Measurements from ENCODE around the gene IGLL5. TPM values are rescaled to one million over a fixed set of nuclear protein-coding genes. Genes with fewer than 3 reads are reported as not detected.
"Not testable (repeated sequence)": the region's sequence is repeated elsewhere in the genome, so short reads cannot be mapped to it uniquely, and the experiment has no call there.

Gene IGLL5
- total RNA-seq, 1 donor from 2014 or later, result not detected

- DNase-seq (ENCODE audit: low read depth in 2 of 2), result peak; percentile 65 to 72
Observed at GRCh38 chr22:22884010-22884887, 3.4 kb upstream of the IGLL5 start.

GRCh38 chr22:22884888-22885840, 2.5 kb upstream of the IGLL5 start:
- no peak for DNase-seq (ENCODE audit: low read depth in 2 of 2)

GRCh38 chr22:22886546-22886945, 1.1 kb upstream of the IGLL5 start:
- no peak for DNase-seq (ENCODE audit: low read depth in 2 of 2)

- no peak for DNase-seq (ENCODE audit: low read depth in 2 of 2)
Observed at GRCh38 chr22:22888571-22889353, 1.1 kb downstream of the IGLL5 start.

- DNase-seq (ENCODE audit: low read depth in 2 of 2), result no peak
Observed at GRCh38 chr22:22890085-22890484, 2.5 kb downstream of the IGLL5 start.

GRCh38 chr22:22891139-22891621, 3.6 kb downstream of the IGLL5 start:
- DNase-seq (ENCODE audit: low read depth in 2 of 2), result no peak

- no peak for DNase-seq (ENCODE audit: low read depth in 2 of 2)
Observed at GRCh38 chr22:22892096-22893052, 4.8 kb downstream of the IGLL5 start.

- no peak for DNase-seq (ENCODE audit: low read depth in 2 of 2)
Observed at GRCh38 chr22:22893077-22893805, 5.6 kb downstream of the IGLL5 start.

- DNase-seq (ENCODE audit: low read depth in 2 of 2), result no peak
Observed at GRCh38 chr22:22893891-22894739, 6.5 kb downstream of the IGLL5 start.

- no peak for DNase-seq (ENCODE audit: low read depth in 2 of 2)
Observed at GRCh38 chr22:22894740-22895731, 7.4 kb downstream of the IGLL5 start.

- no peak for DNase-seq (ENCODE audit: low read depth in 2 of 2)
Observed at GRCh38 chr22:22895776-22896445, 8.3 kb downstream of the IGLL5 start.

- no peak for DNase-seq (ENCODE audit: low read depth in 2 of 2)
Observed at GRCh38 chr22:22896601-22897000, 9.0 kb downstream of the IGLL5 start.

GRCh38 chr22:22897091-22897490, 9.5 kb downstream of the IGLL5 start:
- DNase-seq (ENCODE audit: low read depth in 2 of 2), result no peak

GRCh38 chr22:22897947-22898346, 10.3 kb downstream of the IGLL5 start:
- no peak for DNase-seq (ENCODE audit: low read depth in 2 of 2)

GRCh38 chr22:22898411-22898950, 10.9 kb downstream of the IGLL5 start:
- not testable (repeated sequence) for DNase-seq (ENCODE audit: low read depth in 2 of 2)

GRCh38 chr22:22899342-22900080, 11.9 kb downstream of the IGLL5 start:
- not testable (repeated sequence) for DNase-seq (ENCODE audit: low read depth in 2 of 2)

All from lung microvascular endothelial cell (primary cell).